Activated naive CD8-positive, alpha-beta T cell treated with anti-CD3 and anti-CD28 coated beads, Interleukin-2, amount 50 U/mL, for 16 hours (primary cell): ENCODE data around the gene RBFOX2.

Experiments used
- DNase-seq: peaks from one replicate; pipeline ENCODE4 v3.0.0-alpha.2; 2020; ENCODE audit warnings: low read depth, low spot score

RBFOX2 gene

GRCh38 chr22:35900483-35901168 lies 128.0 kb downstream of the RBFOX2 start:
- no peak for DNase-seq

GRCh38 chr22:35899736-35900135 lies 128.9 kb downstream of the RBFOX2 start:
- DNase-seq = no peak

GRCh38 chr22:35896111-35896705 lies 132.4 kb downstream of the RBFOX2 start:
- DNase-seq = no peak

- no peak for DNase-seq
Observed at GRCh38 chr22:35894937-35895708, 133.5 kb downstream of the RBFOX2 start.

- no peak for DNase-seq
Observed at GRCh38 chr22:35894464-35894878, 134.2 kb downstream of the RBFOX2 start.

- no peak for DNase-seq
Observed at GRCh38 chr22:35893698-35894097, 134.9 kb downstream of the RBFOX2 start.

GRCh38 chr22:35892192-35892591 lies 136.4 kb downstream of the RBFOX2 start:
- DNase-seq = no peak

- no peak for DNase-seq
Observed at GRCh38 chr22:35891442-35891841, 137.2 kb downstream of the RBFOX2 start.

- no peak for DNase-seq
Observed at GRCh38 chr22:35889071-35889470, 139.6 kb downstream of the RBFOX2 start.

- no peak for DNase-seq
Observed at GRCh38 chr22:35888181-35888870, 140.3 kb downstream of the RBFOX2 start.

- no peak for DNase-seq
Observed at GRCh38 chr22:35887296-35887875, 141.2 kb downstream of the RBFOX2 start.

GRCh38 chr22:35886309-35886708 lies 142.3 kb downstream of the RBFOX2 start:
- DNase-seq = no peak

GRCh38 chr22:35884529-35884928 lies 144.1 kb downstream of the RBFOX2 start:
- DNase-seq = no peak

- no peak for DNase-seq
Observed at GRCh38 chr22:35883031-35883620, 145.5 kb downstream of the RBFOX2 start.

GRCh38 chr22:35882211-35883030 lies 146.2 kb downstream of the RBFOX2 start:
- no peak for DNase-seq

GRCh38 chr22:35879351-35879750 lies 149.3 kb downstream of the RBFOX2 start:
- DNase-seq = no peak

- DNase-seq = no peak
Observed at GRCh38 chr22:35873426-35873825, 155.2 kb downstream of the RBFOX2 start.

GRCh38 chr22:35872451-35872850 lies 156.2 kb downstream of the RBFOX2 start:
- no peak for DNase-seq

- DNase-seq = no peak
Observed at GRCh38 chr22:35870517-35871293, 157.9 kb downstream of the RBFOX2 start.

- no peak for DNase-seq
Observed at GRCh38 chr22:35868938-35869337, 159.7 kb downstream of the RBFOX2 start.
